Right ventricle myocardium inferior (tissue), 1 donor: ENCODE data around the gene ZNF554. TPM values are rescaled to one million over a fixed set of nuclear protein-coding genes. Genes with fewer than 3 reads are reported as not detected.

Experiments used
- ATAC-seq: fragments of 200-7000 bp; cut with Tn5 transposase; one replicate; pipeline ENCODE4 v1.9.1; 2020; ENCODE audit warnings: mild to moderate bottlenecking, moderate library complexity
- DNase-seq: peaks from one replicate; pipeline ENCODE4 v3.0.0; 2021; ENCODE audit errors: missing footprints
- intact Hi-C: fragments of 100-400 bp; cut with DNase I; formaldehyde crosslinking; loops from one replicate; pipeline ENCODE4 v1.11.0; 2022
- total RNA-seq: library from RNA; stranded (reverse); fragmentation: NEBNext Ultra II Directional; extraction: Animal tissue kit (Norgen Biotek cat#: 25700); gene quantifications from one replicate; pipeline ENCODE4 v1.2.1, GENCODE V29; 2021
- donor health status: DM: no; HTN: yes; CAD: no; lungs with severe emphysema.

The ZNF554 gene
- total RNA-seq, 1 donor from 2014 or later: 3.7 TPM

DNA sequence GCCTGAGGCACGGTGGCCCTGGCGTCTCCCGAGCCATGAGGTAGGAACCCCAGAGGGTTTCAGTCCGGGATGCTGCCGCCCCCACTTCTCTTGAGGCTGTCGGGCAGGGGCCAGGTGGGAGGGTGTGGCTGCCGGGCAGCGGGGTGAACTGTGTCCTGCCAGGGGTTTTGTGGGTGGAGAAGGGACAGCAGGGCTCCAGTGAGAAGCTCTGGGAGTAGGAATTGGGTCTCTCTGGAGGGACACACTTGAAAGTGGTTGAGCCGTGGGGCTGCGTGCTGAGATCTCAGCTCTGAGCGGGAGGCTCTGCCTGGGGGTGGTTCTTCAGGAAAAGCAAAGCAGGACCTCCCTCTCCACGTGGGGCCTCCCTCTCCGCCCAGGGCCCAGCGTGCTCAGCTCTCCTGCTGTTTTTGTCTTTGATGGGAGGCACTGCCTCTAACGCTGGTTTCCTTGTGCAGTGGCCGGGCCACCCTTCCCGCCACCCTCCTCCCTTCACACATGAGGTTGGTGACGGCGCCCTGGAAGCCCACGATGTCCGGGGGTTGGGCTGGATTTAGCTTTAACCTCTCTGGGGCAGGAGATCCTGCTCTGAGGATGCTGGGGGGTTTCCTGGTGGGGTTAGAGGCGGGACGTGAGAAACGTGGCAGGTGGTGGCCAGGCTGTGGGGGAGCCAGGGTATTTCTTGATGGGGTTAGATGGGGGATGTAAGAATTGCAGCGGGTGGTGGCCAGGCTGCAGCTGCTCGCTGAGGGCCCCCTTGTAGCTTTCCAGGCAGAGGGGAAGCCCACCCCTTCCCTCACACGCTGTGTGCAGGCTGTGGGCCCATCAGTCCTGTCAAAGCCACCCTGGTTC is 15.3 kb upstream of the ZNF554 start:
- DNase-seq (peak; percentile 39), ATAC-seq (no peak)
- intact Hi-C loops: no loop called here

DNA sequence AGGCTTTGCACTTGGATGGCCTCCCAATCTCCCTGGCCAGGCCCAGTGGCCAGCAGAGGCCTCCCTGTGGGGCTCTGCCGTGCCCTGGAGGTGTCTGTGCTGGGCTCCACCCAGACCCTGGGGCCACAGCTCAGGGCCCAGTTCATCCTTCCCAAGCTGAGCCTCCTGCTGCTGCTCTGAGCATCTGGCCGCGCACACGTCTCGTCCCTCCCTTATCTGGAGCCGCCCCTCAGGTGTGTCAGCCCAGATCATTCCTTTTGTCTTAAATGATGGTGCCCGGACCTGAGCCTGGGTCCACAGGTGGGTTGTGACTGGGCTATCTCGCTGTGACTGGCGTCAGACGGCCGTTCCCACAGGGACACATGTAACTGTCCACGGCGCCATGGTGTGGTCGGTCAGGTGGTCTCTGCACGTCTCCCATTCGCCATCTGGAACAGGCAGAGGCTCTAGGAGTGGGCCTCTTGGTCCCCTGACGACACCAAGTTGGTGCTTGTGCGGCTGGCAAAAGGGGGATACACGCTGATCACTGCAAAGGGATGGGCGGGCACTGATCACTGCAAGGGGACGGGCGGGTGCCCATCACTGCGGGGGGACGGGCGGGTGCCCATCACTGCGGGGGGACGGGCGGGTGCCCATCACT is 14.3 kb upstream of the ZNF554 start:
- ATAC-seq (no peak), DNase-seq (peak; percentile 65)
- intact Hi-C loops: no loop called here

DNA sequence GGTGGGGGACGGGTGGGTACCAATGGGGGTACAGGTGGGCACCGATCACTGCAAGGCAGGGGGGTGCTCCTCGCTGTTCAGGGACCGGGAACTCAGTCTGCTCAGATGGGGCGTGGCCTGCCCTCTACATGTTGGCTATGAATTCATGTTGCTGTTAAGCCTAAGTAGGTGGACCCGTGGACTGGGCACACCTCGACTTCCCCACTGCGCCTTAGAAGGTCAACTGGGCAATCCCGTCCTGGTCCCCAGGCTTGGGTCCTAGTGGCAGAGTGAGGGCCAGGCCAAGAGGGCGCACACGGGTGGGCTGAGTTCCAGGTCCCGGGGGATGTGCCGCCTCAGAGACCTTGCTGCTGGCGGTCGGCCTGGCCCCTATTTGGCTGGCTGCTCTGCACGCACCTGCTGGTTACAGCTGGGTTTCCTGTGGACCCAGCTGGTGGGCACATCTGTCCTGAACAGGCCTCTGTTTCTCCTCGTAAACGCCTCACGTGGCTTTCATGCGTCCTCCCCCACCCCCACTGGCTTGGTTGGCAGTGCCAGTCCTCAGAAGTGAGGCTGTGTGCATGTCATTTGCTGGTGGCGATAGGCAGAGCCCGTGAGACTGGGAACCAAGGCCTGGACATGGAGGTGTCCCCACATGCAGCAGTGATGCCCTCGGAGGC is 13.5 kb upstream of the ZNF554 start:
- no peak for ATAC-seq

DNA sequence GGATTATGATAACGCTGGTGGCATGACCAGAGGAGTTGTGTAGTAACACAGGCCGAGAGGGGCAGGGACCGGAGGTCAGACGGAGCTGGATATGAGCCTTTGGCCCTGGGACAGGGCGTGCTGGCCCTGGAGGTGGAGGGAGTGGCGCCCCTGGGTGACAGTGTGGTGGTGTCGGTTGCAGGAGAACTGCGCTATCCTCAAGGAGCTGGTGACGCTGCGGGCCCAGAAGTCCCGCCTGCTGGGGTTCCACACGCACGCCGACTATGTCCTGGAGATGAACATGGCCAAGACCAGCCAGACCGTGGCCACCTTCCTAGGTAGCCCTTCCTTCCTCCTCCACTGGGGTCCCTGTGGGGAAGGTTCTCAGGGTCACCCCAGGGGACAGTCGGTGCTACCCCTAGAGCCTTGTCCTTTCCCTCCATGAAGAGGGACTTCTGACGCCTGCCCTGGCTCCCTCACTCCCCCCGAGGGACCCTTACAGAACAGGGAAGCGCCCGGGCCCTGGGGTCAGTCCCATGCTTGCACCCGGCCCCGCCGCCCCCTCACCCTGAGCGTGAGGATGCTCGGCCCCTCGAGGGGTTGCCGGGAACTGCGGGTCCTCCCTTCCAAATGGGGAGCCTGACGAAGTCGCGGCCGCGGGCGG is 12.8 kb upstream of the ZNF554 start:
- ATAC-seq (no peak), DNase-seq (no peak)
- intact Hi-C loops: no loop called here

More for the DNA sequence above, 13.5 kb upstream of the ZNF554 start:
- peak; percentile 35 for DNase-seq
- intact Hi-C loops: no loop called here

DNA sequence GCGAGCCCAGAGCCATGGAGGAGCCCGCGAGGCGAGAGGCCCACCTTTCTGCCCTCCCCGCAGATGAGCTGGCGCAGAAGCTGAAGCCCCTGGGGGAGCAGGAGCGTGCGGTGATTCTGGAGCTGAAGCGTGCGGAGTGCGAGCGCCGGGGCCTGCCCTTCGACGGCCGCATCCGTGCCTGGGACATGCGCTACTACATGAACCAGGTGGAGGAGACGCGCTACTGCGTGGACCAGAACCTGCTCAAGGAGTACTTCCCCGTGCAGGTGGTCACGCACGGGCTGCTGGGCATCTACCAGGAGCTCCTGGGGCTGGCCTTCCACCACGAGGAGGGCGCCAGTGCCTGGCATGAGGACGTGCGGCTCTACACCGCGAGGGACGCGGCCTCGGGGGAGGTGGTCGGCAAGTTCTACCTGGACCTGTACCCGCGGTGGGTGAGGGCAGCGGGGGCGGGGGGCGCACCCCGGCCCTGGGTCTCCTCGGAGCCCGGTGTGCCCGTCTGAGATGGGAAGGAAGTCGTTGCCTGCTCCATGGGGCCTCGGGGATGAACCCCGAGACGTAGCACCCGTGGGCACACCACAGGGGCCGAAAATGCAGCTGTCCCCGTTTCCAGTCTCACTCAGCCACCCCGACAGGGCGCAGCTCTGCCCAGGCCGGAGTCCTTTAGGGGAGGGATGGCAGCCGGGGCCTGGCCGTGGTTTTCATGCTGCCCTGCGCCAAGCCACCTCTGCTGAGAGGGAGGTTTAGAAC is 12.1 kb upstream of the ZNF554 start:
- intact Hi-C loops: no loop called here
- ATAC-seq (no peak), DNase-seq (peak; percentile 66)

DNA sequence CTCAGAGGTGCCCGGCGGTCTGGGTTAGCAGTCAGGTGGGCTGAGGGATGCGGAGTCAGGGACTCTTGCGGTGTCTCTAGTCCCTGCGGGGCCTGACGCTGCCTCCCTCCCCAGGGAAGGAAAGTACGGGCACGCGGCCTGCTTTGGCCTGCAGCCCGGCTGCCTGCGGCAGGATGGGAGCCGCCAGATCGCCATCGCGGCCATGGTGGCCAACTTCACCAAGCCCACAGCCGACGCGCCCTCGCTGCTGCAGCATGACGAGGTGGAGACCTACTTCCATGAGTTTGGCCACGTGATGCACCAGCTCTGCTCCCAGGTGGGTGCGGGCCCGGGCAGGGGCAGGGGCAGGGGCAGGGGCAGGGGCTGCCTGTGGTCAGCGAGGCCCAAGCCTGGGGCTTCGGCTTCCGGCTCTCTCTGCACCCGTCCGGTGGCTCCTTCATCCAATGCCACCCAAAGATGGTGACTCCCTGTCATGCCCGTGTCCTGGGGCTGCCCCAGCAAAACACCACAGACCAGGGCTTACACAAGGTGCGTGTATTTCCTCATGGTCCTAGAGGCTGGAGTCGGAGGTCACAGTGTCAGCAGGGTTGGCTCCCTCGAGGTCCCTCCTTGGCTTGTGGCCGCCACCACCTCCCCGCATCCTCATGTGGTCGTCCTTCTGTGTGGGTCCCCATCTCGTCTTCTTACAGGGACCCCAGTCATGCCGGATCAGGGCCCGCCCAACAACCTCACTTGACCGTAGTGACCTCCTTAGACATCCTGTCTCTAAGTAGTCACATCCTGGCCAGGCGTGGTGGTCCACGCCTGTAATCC is 11.3 kb upstream of the ZNF554 start:
- DNase-seq (no peak), ATAC-seq (no peak)
- intact Hi-C loops: no loop called here

DNA sequence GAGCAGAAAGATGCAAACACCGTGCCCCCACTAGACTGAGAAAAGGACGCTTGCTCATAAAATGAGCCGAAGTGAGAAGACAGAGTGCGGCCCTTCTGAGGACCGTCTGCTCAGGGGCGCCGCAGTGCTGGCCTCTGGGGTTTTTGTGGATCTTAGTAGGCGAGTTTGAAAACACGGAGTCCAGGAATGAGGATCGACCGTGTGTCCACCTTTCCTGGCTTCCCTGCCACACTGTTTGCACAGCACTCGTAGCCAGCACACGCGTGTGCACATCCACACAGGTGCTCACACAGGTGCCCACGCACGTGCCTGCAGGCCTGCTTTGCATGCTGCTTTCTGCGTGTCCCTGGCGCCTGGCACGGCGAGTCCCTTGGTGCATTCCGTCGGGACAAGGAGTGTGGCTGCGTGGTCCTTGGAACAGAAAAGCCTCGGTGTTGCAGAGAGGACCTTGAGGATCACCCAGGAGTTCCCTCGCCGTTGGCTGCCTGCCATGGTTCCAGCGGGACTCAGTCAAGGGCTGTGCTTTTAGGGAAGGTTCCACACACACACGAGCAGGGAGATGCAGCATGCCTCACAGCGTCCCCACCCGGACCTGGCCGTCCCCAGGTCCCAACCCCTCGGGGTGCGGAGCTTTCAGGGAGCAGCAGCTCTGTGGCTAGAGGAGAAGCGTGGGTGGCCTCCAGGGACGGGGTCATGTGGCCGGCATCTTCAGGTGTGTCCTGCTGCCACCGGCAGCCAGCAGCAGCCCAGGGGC is 10.1 kb upstream of the ZNF554 start:
- no peak for DNase-seq
- ATAC-seq: no peak
- intact Hi-C loops: no loop called here

DNA sequence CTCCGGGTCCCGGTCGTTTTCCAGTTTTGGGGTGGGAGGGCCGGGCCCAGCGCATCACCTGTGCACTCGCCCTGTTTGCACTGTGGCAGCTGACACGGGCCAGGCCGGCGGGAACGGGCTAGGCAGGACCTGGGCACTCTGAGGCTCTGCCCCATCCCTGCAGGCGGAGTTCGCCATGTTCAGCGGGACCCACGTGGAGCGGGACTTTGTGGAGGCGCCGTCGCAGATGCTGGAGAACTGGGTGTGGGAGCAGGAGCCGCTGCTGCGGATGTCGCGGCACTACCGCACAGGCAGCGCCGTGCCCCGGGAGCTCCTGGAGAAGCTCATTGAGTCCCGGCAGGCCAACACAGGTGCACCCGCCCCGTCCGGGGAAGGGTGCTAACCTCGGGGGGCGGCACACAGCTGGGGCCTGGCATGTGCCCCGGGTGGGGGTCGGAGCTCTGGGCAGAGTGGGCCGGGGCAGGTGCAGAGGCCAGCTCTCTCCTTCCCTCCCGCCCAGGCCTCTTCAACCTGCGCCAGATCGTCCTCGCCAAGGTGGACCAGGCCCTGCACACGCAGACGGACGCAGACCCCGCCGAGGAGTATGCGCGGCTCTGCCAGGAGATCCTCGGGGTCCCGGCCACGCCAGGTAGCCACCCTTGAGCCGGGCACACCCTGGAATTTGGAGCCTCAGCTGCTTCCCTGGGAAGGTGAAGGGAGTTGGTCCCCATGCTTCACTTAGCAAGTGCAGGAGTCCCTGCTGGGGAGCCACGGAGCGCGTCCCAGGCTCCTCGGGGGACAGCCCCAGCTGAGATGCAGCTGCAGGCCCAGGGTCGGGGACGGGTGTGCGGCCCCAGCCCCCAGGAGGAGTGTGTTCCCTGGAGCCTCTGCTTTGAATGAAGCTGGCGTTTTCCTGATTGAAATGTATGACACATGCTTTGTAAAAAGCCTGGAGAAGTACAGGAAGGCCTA is 9.3 kb upstream of the ZNF554 start:
- DNase-seq: no peak
- no peak for ATAC-seq
- intact Hi-C loops: no loop called here

DNA sequence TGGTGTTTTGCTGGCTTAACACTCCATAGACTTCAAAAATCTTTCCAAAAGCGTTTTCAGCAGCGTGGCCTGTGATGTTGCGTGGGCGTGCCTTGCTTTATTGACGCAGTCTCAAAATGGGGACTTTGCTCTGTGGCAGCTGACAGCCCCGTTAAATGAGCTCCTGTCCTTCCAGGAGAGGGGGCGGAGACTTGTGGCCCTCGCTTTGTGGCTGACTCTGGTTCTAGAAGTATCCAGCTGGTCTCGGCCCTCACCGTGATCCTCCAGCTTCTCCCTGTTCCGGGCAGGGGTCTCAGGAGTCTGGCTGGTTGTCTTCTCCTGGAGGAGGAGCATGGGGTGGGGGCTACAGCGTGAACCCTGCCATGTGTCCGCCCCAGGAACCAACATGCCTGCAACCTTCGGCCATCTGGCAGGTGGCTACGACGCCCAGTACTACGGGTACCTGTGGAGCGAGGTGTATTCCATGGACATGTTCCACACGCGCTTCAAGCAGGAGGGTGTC is 8.4 kb upstream of the ZNF554 start:
- intact Hi-C loops: no loop called here
- no peak for DNase-seq
- no peak for ATAC-seq

DNA sequence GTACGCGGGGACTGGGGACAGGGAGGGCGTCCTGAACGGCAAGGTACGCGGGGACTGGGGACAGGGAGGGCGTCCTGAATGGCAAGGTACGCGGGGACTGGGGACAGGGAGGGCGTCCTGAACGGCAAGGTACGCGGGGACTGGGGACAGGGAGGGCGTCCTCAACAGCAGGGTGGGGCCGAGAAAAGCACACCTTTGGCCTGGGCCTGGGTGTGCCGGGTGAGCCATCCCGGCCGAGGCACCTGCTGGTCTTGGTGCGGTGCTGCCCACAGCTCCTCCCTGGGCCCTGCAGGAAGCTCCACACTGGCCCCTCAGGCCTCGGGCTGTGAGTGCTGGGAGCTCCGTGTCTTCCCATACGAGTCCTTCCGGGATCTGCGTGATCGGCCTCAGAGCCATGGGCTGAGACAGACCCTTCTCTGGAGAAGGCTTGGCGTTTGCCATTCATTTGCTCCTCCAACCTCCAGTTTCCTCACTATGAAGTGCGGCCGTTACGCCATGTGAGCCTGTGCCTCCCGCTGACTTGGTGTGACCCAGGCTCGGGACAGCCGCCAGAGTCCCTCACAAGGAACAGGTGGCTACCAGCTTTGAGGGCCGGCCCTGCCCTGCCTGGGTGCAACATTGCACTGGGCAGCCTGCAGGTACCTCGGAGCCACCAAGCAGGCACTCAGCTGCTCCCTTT is 7.8 kb upstream of the ZNF554 start:
- intact Hi-C loops: no loop called here
- no peak for ATAC-seq

DNA sequence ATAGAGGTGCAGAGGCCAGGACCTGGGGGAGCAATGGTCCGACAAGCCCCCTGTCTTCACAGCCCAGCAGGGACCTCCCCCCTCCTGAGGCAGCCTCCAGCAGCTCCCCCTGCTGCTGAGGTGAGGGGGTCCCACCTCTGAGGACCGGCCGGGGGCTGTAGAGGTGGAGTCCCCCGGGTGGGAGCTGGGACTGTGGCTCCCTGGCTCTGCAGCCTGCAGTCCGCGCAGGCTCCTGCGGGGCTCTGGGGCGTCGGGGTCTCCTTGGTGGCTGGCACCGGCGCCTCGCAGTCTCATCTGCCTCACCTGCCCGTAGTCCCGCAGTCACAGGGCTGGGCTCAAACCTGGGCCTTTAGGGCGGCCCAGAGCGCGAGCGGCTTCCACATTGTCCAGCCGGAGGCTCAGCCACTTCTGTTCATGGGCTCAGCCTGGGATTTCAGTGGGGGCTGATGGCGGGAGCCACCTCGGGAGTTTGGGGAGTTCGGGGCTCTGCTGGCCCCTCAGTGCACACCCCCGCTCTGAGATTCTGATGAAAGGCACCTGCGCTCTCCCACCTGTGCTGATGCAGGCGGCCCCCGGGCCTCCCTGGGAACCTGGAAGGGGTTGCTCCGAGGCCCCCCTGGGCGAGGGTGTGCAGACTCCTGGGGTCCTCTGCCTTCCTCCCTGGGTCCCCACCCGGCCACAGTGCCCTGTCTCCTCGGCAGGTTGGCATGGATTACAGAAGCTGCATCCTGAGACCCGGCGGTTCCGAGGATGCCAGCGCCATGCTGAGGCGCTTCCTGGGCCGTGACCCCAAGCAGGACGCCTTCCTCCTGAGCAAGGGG is 7.0 kb upstream of the ZNF554 start:
- DNase-seq (no peak), ATAC-seq (no peak)
- intact Hi-C loops: no loop called here

More for the DNA sequence above, 7.8 kb upstream of the ZNF554 start:
- no peak for DNase-seq

DNA sequence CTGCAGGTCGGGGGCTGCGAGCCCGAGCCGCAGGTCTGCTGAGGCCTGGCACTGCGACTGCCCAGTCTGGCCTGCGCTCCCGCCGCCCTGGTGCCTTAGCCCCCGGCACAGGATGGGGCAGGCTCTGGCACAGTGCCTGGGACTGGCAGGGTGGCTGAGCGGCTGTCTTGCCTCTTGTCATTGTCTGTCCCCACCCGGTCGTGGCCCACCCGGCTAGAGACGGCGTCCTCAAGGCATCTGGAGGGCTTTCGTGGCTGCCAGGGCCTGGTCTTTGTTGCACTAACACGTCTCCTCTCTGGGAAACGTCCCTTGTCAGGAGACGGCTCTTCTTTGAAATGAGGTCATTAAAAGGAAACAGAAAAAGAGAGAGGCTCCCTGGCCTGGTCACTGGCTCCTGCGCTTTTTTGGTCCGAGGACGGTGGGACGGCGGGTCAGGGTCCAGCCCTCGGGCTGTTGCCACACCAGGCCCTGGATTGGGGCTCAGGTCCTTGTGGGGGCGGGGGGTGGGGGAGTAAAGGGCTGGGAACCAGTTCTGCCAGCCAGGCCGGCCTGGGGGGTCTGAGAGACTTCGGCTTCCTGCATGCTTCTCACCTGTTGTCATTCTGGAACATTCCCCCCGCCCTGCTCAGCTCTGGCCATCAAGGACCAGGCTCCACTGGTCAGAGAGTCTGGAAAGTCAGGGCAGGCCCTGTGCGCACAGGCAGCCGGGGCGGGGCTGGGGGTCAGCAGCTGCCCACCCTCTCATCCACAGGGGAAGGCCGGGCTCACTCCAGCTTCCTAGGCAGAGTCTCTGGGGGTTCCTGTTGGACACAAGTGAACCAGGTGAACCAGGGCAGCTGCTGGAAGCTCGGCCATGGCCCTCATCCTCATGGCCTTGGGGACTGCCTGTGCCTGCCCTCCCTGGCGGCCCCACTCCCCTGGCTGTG is 6.2 kb upstream of the ZNF554 start:
- intact Hi-C loops: no loop called here
- DNase-seq (no peak), ATAC-seq (no peak)

DNA sequence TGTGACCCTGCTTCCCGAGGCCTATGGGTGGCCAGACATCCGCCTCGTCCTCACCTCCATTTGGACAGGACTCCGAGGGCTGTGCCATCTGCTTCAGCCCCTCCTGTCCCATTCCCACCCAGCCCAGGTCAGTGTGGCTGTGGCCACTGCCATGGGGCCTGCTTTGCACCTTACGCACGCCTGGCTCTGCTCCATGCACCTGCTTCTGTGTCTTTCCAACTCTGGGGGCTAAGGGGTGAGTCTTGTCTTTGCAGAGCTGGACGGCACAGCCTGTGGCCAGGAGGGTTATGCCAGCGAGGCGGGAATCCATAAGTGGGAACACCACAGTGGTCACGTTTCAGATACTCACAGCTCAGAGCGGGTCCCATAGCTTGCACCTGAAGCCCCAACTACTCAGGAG is 5.2 kb upstream of the ZNF554 start:
- intact Hi-C loops: no loop called here
- DNase-seq (no peak), ATAC-seq (no peak)

DNA sequence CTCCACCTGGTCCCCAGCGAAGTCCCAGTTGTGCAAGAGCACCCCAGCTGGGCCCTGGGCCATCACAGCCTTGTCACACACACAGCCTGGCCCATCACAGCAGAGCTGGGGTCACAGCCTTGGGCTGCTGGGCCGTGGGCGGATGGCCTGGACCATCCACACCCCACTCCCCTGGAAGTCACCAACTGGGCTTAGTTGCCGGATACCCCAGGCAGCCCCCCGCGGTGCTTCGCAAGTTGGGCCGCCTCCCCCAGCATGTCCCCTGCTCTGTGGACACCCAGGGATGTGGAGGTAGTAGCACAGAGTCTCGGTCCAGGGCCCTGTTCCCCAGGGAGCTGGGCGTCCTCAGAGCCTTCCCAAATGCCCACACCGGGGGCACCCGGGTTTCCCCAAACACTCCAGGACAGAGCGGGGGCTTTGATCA is 4.5 kb upstream of the ZNF554 start:
- ATAC-seq (no peak), DNase-seq (no peak)
- intact Hi-C loops: no loop called here
